ENCODE results near the gene TRUB1. TPM values are rescaled to one million over a fixed set of nuclear protein-coding genes. Genes with fewer than 3 reads are reported as not detected.
A peak's percentile ranks its signal among the peaks of the same experiment; 100 is the strongest.

The TRUB1 gene
- total RNA-seq, 1 experiment from 2014 or later, result 30.0 TPM

GRCh38 chr10:114912470-114912859 is 25.5 kb upstream of the TRUB1 start:
- no peak for DNase-seq (ENCODE audit: low spot score)
- ChIA-PET CTCF (interaction anchor here (0.7 kb wide), 1 partner anchor 111 kb away, joined by 3 read pairs; no protein-coding TSS in a partner anchor), POLR2A (ENCODE audit: low non-redundant PET) (no interaction called here)
- Histone ChIP-seq H3K36me3 (ENCODE audit: insufficient read depth, low read length, poor library complexity, severe bottlenecking) (no peaks in the 10 kb centered on the region), H3K4me3 (ENCODE audit: low read depth, low read length, poor library complexity, severe bottlenecking) (no peak overlapping the region), H3K27ac (ENCODE audit: low read depth, low read length, poor library complexity, severe bottlenecking) (no peak overlapping the region), H3K27me3 (replicated peaks; ENCODE audit: insufficient read depth, low read depth, low read length, poor library complexity) (no peaks in the 10 kb centered on the region), H3K9me3 (ENCODE audit: low read depth, low read length, poor library complexity, severe bottlenecking) (no peaks in the 10 kb centered on the region), H3K4me1 (ENCODE audit: insufficient read depth, low read length, poor library complexity, severe bottlenecking) (peaks cover 11% of the 10 kb centered on the region)
- BruUV-seq (replicated peaks), result no TSS peak
- intact Hi-C loops (cut with micrococcal nuclease; ENCODE audit: unreplicated experiment), result no loop called here
- TF ChIP-seq EZH2 (IDR thresholded peaks at IDR 0.05; ENCODE audit: borderline replicate concordance, low read depth, low read length, poor library complexity, severe bottlenecking) (no peak), CTCF (conservative IDR thresholded peaks at IDR 0.05; ENCODE audit: low read depth, low read length) (no peak)

- CTCF ChIA-PET, result no interaction called here
- no peak overlapping the region for H3K4me3 ChIP-seq (ENCODE audit: low read depth, low read length, poor library complexity, severe bottlenecking)
- H3K36me3 ChIP-seq (ENCODE audit: insufficient read depth, low read length, poor library complexity, severe bottlenecking), result no peaks in the 10 kb centered on the region
- H3K4me1 ChIP-seq (ENCODE audit: insufficient read depth, low read length, poor library complexity, severe bottlenecking), result peaks cover 11% of the 10 kb centered on the region
- POLR2A ChIA-PET (ENCODE audit: low non-redundant PET), result no interaction called here
- BruUV-seq (replicated peaks), result no TSS peak
- DNase-seq (ENCODE audit: low spot score), result no peak
- no peaks in the 10 kb centered on the region for H3K9me3 ChIP-seq (ENCODE audit: low read depth, low read length, poor library complexity, severe bottlenecking)
- no peak for TF ChIP-seq CTCF (conservative IDR thresholded peaks at IDR 0.05; ENCODE audit: low read depth, low read length)
- no peak for TF ChIP-seq EZH2 (IDR thresholded peaks at IDR 0.05; ENCODE audit: borderline replicate concordance, low read depth, low read length, poor library complexity, severe bottlenecking)
- H3K27ac ChIP-seq (ENCODE audit: low read depth, low read length, poor library complexity, severe bottlenecking), result no peak overlapping the region
- no peaks in the 10 kb centered on the region for H3K27me3 ChIP-seq (replicated peaks; ENCODE audit: insufficient read depth, low read depth, low read length, poor library complexity)
- intact Hi-C loops (cut with micrococcal nuclease; ENCODE audit: unreplicated experiment), result no loop called here
These were observed 23.4 kb upstream of the TRUB1 start for GRCh38 chr10:114914560-114914959.

- Histone ChIP-seq H3K9me3 (ENCODE audit: low read depth, low read length, poor library complexity, severe bottlenecking) (no peaks in the 10 kb centered on the region), H3K27ac (ENCODE audit: low read depth, low read length, poor library complexity, severe bottlenecking) (no peak overlapping the region), H3K4me1 (ENCODE audit: insufficient read depth, low read length, poor library complexity, severe bottlenecking) (peaks cover 11% of the 10 kb centered on the region), H3K27me3 (replicated peaks; ENCODE audit: insufficient read depth, low read depth, low read length, poor library complexity) (no peaks in the 10 kb centered on the region), H3K4me3 (ENCODE audit: low read depth, low read length, poor library complexity, severe bottlenecking) (no peak overlapping the region), H3K36me3 (ENCODE audit: insufficient read depth, low read length, poor library complexity, severe bottlenecking) (no peaks in the 10 kb centered on the region)
- POLR2A ChIA-PET (ENCODE audit: low non-redundant PET), result interaction anchor here (0.6 kb wide), 2 partner anchors 13 to 566 kb away, joined by 3 read pairs; no protein-coding TSS in a partner anchor
- CTCF ChIA-PET, result no interaction called here
- intact Hi-C loops (cut with micrococcal nuclease; ENCODE audit: unreplicated experiment), result no loop called here
- peak; percentile 26 for DNase-seq (ENCODE audit: low spot score)
- no TSS peak for BruUV-seq (replicated peaks)
- TF ChIP-seq EZH2 (IDR thresholded peaks at IDR 0.05; ENCODE audit: borderline replicate concordance, low read depth, low read length, poor library complexity, severe bottlenecking) (no peak), CTCF (conservative IDR thresholded peaks at IDR 0.05; ENCODE audit: low read depth, low read length) (no peak)
These were observed 22.7 kb upstream of the TRUB1 start for GRCh38 chr10:114915294-114915693.

Measured in A673 (cell line).